HUES48 (cell line): ENCODE results near the gene SMAD7.

Experiments used
- H3K27ac ChIP-seq: one replicate; pipeline ENCODE4 v1.7.0; 2013; ENCODE audit warnings: low read depth, low read length, inconsistent platforms
- H3K27me3 ChIP-seq: 2 replicates; pipeline ENCODE4 v1.6.1; 2013; ENCODE audit warnings: mild to moderate bottlenecking, low read length; ENCODE audit not compliant: control insufficient read depth, insufficient read depth
- H3K36me3 ChIP-seq: 2 replicates; pipeline ENCODE4 v1.6.1; 2013; ENCODE audit warnings: low read length; ENCODE audit not compliant: control insufficient read depth, insufficient read depth
- H3K4me1 ChIP-seq: 2 replicates; pipeline ENCODE4 v1.6.1; 2013; ENCODE audit warnings: mild to moderate bottlenecking, low read length; ENCODE audit not compliant: control insufficient read depth, insufficient read depth
- H3K4me3 ChIP-seq: 2 replicates; pipeline ENCODE4 v1.5.1; 2013; ENCODE audit warnings: mild to moderate bottlenecking, low read depth, low read length
- H3K9ac ChIP-seq: 2 replicates; pipeline ENCODE4 v1.6.1; 2013; ENCODE audit warnings: mild to moderate bottlenecking, low read depth, low read length, moderate library complexity
- H3K9me3 ChIP-seq: 2 replicates; pipeline ENCODE4 v1.6.1; 2013; ENCODE audit warnings: low read length; ENCODE audit not compliant: control insufficient read depth, insufficient read depth

The SMAD7 gene

GRCh38 chr18:48887294-48887904 lies 63.4 kb downstream of the SMAD7 start:
- no peak overlapping the region for H3K9ac ChIP-seq
- H3K4me1 ChIP-seq, result peaks cover 16% of the 10 kb centered on the region
- no peaks in the 10 kb centered on the region for H3K27me3 ChIP-seq
- no peaks in the 10 kb centered on the region for H3K36me3 ChIP-seq
- H3K4me3 ChIP-seq, result no peak overlapping the region
- no peak overlapping the region for H3K27ac ChIP-seq
- no peaks in the 10 kb centered on the region for H3K9me3 ChIP-seq

- Histone ChIP-seq H3K36me3 (no peaks in the 10 kb centered on the region), H3K9ac (no peak overlapping the region), H3K27me3 (no peaks in the 10 kb centered on the region), H3K4me3 (no peak overlapping the region), H3K4me1 (peaks cover 16% of the 10 kb centered on the region), H3K27ac (no peak overlapping the region), H3K9me3 (no peaks in the 10 kb centered on the region)
These were observed 64.1 kb downstream of the SMAD7 start for GRCh38 chr18:48886520-48887293.

DNA sequence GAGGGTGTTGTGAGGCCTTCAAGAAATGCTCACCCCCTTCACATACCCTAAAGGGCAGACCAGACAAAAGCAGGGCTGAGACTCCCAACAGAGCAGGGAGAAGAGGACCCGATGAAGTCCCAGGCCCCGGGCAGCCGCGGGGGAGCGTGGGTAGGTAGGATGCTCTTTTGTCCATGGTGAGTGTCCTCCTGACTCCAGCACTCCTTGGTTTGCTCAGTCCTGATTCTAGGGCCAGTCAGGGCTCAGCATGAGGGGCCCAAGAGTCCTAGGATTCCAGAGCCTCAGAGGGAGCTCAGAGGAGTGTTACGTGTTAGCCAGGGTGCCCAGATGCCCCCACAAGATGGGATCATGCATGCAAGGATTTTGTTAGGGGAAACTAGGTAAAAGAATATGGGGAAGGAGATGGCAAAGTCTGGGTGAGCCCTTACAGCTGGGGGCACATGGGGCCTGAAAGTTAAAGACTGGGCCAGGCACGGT lies 64.8 kb downstream of the SMAD7 start:
- H3K4me1 ChIP-seq, result peaks cover 16% of the 10 kb centered on the region
- no peaks in the 10 kb centered on the region for H3K27me3 ChIP-seq
- H3K36me3 ChIP-seq, result no peaks in the 10 kb centered on the region

DNA sequence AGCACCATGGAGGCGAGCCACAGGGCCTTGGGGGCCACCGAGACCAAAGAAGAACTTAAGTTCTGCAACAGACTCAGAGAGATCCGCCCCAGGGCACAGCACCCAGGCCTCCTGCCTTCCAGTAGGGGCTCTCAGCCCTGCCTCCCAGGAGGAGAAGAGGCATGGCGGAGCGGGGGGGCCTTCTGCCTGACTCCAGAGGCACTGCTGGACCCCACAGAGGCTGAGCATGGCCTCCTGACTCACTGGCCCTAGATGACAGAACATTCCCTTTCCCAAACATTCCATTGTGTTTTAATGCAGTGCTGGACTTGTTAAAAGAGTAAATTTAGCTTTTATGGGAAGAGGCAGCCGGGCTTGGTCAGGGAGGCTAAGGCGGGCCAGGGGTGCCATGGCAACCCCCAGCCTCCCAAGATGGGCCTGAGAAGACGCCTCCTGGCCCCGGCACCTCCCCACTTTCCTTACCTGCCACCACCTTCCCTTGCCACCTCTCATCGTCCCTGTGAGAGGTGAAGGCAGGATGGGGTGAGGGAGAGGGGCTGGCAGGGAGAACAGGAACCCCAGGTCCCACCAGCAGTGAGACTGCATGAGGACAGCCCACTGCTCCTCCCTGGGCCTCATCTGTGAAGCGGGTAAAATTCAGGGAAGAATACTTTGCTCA lies 65.4 kb downstream of the SMAD7 start:
- no peaks in the 10 kb centered on the region for H3K9me3 ChIP-seq
- H3K4me1 ChIP-seq, result peaks cover 14% of the 10 kb centered on the region
- H3K36me3 ChIP-seq, result no peaks in the 10 kb centered on the region
- H3K9ac ChIP-seq, result no peak overlapping the region
- H3K27me3 ChIP-seq, result no peaks in the 10 kb centered on the region
- H3K4me3 ChIP-seq, result no peak overlapping the region
- H3K27ac ChIP-seq, result no peak overlapping the region

More for the DNA sequence above, 64.8 kb downstream of the SMAD7 start:
- Histone ChIP-seq H3K4me3 (no peak overlapping the region), H3K9ac (no peak overlapping the region), H3K9me3 (no peaks in the 10 kb centered on the region), H3K27ac (no peak overlapping the region)

GRCh38 chr18:48884771-48885170 lies 66.0 kb downstream of the SMAD7 start:
- Histone ChIP-seq H3K36me3 (no peaks in the 10 kb centered on the region), H3K27me3 (no peaks in the 10 kb centered on the region), H3K27ac (no peak overlapping the region), H3K9me3 (no peaks in the 10 kb centered on the region), H3K9ac (no peak overlapping the region), H3K4me3 (no peak overlapping the region), H3K4me1 (peaks cover 8% of the 10 kb centered on the region)

GRCh38 chr18:48884306-48884705 lies 66.5 kb downstream of the SMAD7 start:
- no peak overlapping the region for H3K27ac ChIP-seq
- H3K9me3 ChIP-seq, result no peaks in the 10 kb centered on the region
- no peaks in the 10 kb centered on the region for H3K27me3 ChIP-seq
- H3K36me3 ChIP-seq, result no peaks in the 10 kb centered on the region
- H3K4me3 ChIP-seq, result no peak overlapping the region
- peaks cover 8% of the 10 kb centered on the region; the same call in 1 of the 2 replicates for H3K4me1 ChIP-seq
- no peak overlapping the region for H3K9ac ChIP-seq

DNA sequence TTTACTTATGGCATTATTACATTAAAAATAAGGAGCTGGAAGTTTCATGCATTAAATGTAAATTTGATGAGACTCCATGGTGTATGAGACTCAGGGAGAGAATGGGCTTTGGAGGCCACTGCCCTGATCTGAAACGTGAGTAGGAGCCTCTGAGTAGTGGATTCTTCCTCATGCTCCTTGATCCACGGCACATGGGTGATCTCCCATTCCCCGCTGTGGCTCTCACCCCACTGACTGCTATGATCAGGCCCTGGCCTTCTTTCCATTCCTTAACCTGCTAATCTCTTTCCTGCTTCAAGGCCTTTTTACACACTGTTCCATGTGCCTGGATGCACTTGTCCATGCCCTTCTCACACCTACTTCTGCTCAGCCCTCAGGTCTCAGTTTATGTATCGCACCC lies 68.4 kb downstream of the SMAD7 start:
- H3K4me3 ChIP-seq, result no peak overlapping the region
- H3K4me1 ChIP-seq, result peaks cover 11% of the 10 kb centered on the region; the same call in 1 of the 2 replicates
- H3K9me3 ChIP-seq, result no peaks in the 10 kb centered on the region
- H3K36me3 ChIP-seq, result no peaks in the 10 kb centered on the region
- no peak overlapping the region for H3K9ac ChIP-seq
- H3K27me3 ChIP-seq, result no peaks in the 10 kb centered on the region
- H3K27ac ChIP-seq, result no peak overlapping the region

DNA sequence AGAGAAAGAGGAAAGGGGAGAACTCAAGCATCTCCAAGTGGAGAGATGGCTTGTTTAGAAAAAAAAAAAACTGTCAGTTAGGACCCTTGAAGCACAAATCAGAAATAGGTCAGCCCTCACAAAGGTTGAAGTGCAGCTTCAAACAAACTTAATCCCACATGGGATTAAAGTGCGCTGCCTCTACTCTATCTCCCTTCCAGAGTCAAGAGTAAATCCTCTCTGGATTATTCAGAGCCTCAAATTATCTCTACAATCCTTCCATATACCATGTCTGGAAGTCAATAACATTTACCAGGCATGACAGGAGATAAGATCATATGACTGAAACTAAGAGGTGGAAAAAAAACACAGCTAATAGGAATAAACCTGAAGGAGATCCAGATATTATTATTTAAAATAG lies 69.8 kb downstream of the SMAD7 start:
- H3K9me3 ChIP-seq, result no peaks in the 10 kb centered on the region
- H3K4me3 ChIP-seq, result no peak overlapping the region
- H3K4me1 ChIP-seq, result peaks cover 11% of the 10 kb centered on the region; the same call in 1 of the 2 replicates
- no peaks in the 10 kb centered on the region for H3K36me3 ChIP-seq
- H3K27me3 ChIP-seq, result no peaks in the 10 kb centered on the region
- H3K9ac ChIP-seq, result no peak overlapping the region
- H3K27ac ChIP-seq, result no peak overlapping the region

- Histone ChIP-seq H3K9me3 (no peaks in the 10 kb centered on the region), H3K27me3 (no peaks in the 10 kb centered on the region), H3K27ac (no peak overlapping the region), H3K36me3 (no peaks in the 10 kb centered on the region), H3K9ac (no peak overlapping the region), H3K4me1 (peaks cover 11% of the 10 kb centered on the region; the same call in 1 of the 2 replicates), H3K4me3 (no peak overlapping the region)
These were observed 71.7 kb downstream of the SMAD7 start for GRCh38 chr18:48879008-48879431.

DNA sequence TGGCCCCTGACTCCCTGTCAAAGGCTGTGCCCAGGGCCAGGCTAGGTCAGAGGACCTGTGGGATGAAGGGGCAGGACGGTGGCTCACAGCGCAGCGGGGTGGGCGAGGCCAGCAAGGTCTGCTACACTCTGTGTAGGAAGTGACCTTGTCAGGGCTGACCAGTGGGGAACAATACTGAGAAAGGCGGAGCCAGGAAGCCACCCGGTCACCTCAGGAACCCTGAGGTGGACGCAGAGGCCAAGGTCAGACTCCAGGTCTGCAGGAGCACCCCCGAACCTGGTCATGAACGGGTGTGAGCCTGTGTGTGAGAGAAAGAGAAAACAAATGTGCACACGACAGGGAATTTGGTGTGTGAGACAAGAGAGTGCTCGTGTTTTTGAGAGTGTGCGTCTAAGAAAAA lies 72.3 kb downstream of the SMAD7 start:
- no peak overlapping the region for H3K4me3 ChIP-seq
- no peaks in the 10 kb centered on the region for H3K27me3 ChIP-seq
- H3K4me1 ChIP-seq, result peaks cover 11% of the 10 kb centered on the region; the same call in 1 of the 2 replicates
- H3K27ac ChIP-seq, result no peak overlapping the region
- no peaks in the 10 kb centered on the region for H3K36me3 ChIP-seq
- H3K9ac ChIP-seq, result no peak overlapping the region
- H3K9me3 ChIP-seq, result no peaks in the 10 kb centered on the region

GRCh38 chr18:48877941-48878340 lies 72.8 kb downstream of the SMAD7 start:
- H3K9ac ChIP-seq, result no peak overlapping the region
- no peaks in the 10 kb centered on the region for H3K9me3 ChIP-seq
- peaks cover 11% of the 10 kb centered on the region; the same call in 1 of the 2 replicates for H3K4me1 ChIP-seq
- no peak overlapping the region for H3K27ac ChIP-seq
- no peaks in the 10 kb centered on the region for H3K27me3 ChIP-seq
- no peaks in the 10 kb centered on the region for H3K36me3 ChIP-seq
- H3K4me3 ChIP-seq, result no peak overlapping the region
